Astrocyte of the spinal cord (primary cell): ENCODE data around the gene MRPS10.

Source experiments
- DNase-seq: peaks from one replicate; pipeline ENCODE4 v3.0.0; 2011; ENCODE audit warnings: low read depth, low spot score
- H3K4me3 ChIP-seq: 2 replicates; pipeline ENCODE4 v1.5.1; 2011; ENCODE audit warnings: low read depth, mild to moderate bottlenecking, low read length, moderate library complexity
- in situ Hi-C: cut with HindIII; loops from 2 replicates; pipeline ENCODE4 v1.10.0; 2017; ENCODE audit warnings: low sequenced_read_pairs
- TF ChIP-seq, protein P1 (sequence below): IDR thresholded peaks from 2 replicates; pipeline ENCODE4 v1.5.1; 2012; ENCODE audit warnings: low read depth, mild to moderate bottlenecking, low read length, inconsistent platforms

The MRPS10 gene

DNA sequence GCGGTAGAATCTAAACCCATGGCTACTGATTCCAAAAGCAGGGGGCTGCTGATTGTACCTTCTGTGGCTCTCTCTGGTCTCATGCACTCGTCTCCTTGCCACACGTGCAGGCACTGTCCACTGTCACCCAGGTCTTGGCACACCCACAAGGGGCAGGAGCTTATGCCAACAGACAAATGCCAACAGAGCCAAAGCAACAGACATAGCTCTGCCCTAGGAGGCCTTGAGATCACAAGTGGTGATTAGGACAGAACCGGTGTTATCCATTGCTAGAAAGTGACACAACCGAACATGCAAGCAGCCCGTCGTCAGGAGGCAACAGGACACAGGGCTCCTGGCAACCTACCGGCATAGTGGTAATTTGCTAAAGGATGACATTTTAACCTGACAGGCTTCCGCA, 36.8 kb upstream of the MRPS10 start:
- TF ChIP-seq, protein P1, sequence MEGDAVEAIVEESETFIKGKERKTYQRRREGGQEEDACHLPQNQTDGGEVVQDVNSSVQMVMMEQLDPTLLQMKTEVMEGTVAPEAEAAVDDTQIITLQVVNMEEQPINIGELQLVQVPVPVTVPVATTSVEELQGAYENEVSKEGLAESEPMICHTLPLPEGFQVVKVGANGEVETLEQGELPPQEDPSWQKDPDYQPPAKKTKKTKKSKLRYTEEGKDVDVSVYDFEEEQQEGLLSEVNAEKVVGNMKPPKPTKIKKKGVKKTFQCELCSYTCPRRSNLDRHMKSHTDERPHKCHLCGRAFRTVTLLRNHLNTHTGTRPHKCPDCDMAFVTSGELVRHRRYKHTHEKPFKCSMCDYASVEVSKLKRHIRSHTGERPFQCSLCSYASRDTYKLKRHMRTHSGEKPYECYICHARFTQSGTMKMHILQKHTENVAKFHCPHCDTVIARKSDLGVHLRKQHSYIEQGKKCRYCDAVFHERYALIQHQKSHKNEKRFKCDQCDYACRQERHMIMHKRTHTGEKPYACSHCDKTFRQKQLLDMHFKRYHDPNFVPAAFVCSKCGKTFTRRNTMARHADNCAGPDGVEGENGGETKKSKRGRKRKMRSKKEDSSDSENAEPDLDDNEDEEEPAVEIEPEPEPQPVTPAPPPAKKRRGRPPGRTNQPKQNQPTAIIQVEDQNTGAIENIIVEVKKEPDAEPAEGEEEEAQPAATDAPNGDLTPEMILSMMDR = no peak

DNA sequence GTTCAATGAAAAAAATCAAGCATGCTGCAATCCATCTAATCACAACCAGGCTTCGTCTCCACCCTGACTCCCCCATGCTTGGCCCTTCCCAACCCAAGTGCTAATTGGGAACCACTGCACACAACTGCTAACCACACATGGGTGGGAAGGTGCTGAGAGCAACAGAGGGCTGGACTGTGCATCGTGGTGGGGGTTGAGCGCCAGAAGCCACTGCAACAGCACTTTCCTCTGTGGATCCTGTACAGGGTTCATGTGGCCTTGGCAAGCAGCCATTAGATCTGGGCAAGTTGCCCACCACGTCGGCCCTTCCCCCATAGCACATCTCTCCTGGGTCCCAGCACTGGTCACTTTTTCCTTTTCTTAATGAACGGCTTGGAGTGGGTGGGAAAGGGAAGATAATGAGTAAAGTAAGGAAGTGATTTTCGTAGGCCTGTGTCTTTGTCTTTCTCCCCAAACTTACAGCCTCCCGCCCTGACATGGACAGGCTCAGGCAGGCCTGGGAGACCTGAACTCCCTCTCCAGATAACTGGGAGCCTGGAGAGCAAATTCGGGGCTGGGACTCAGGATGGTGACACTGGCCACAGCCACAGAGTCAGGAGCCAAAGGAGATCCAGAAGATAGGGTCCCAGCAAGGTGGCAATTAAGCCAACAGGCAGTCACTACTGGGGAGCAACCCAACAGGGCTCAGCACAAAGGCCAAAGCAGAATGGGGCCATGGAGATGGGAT, 34.4 kb upstream of the MRPS10 start:
- in situ Hi-C loops = no loop called here
- peak; percentile 25 for DNase-seq
- TF ChIP-seq, protein P1 = no peak

More for the DNA sequence above, 36.8 kb upstream of the MRPS10 start:
- no peak for DNase-seq
- in situ Hi-C loops = no loop called here
- H3K4me3 ChIP-seq = no peak overlapping the region

GRCh38 chr6:42251500-42251899, 33.8 kb upstream of the MRPS10 start:
- in situ Hi-C loops = no loop called here

More for the DNA sequence above, 34.4 kb upstream of the MRPS10 start:
- no peak overlapping the region for H3K4me3 ChIP-seq

GRCh38 chr6:42250274-42250931, 32.7 kb upstream of the MRPS10 start:
- TF ChIP-seq, protein P1 = no peak
- in situ Hi-C loops = no loop called here
- DNase-seq = no peak
- H3K4me3 ChIP-seq = no peak overlapping the region

More at GRCh38 chr6:42251500-42251899, 33.8 kb upstream of the MRPS10 start:
- no peak overlapping the region for H3K4me3 ChIP-seq
- DNase-seq = peak; percentile 23
- TF ChIP-seq, protein P1 = no peak

- no peak overlapping the region for H3K4me3 ChIP-seq
- DNase-seq = no peak
- in situ Hi-C loops = no loop called here
- TF ChIP-seq, protein P1 = no peak
Measured at GRCh38 chr6:42249279-42249678, 31.6 kb upstream of the MRPS10 start.

DNA sequence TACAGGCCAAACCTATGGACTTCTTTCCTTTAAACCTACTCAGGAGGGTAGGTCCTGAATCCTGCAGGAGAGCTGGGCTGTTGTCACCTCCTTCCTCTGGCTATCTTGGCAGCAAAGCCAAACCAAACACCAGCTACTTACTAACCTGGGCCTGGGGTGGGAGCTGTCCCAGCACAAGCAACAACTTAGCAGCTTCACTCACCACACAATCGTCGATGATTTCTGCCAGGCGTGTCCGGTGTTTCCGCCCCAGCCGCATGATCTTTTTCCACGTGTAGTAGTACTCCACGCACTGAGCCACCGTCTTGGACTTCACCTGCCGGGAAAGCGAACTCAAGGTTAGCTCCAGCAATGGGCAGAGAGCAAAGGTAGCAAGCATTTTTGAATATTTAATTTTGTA, 25.4 kb upstream of the MRPS10 start:
- TF ChIP-seq, protein P1 = no peak
- in situ Hi-C loops = no loop called here
- DNase-seq = peak; percentile 58
- H3K4me3 ChIP-seq = no peak overlapping the region
